Myocyte (in vitro differentiated cells): ENCODE measurements around the gene PCDHGA8. TPM values are rescaled to one million over a fixed set of nuclear protein-coding genes. Genes with fewer than 3 reads are reported as not detected.
"Not testable (repeated sequence)": the region's sequence is repeated elsewhere in the genome, so short reads cannot be mapped to it uniquely, and the experiment has no call there.

Experiments used
- DNase-seq: peaks from one replicate; pipeline ENCODE4 v3.0.0-alpha.2; 2012; ENCODE audit warnings: low read depth
- total RNA-seq: library from RNA; depleted of rRNA; stranded (reverse); fragments of >200 nt; gene quantifications from 2 replicates; pipeline ENCODE4 v1.2.3, GENCODE V29; 2014

PCDHGA8 gene
- total RNA-seq, 1 donor from 2014 or later: 2.2 TPM

DNA sequence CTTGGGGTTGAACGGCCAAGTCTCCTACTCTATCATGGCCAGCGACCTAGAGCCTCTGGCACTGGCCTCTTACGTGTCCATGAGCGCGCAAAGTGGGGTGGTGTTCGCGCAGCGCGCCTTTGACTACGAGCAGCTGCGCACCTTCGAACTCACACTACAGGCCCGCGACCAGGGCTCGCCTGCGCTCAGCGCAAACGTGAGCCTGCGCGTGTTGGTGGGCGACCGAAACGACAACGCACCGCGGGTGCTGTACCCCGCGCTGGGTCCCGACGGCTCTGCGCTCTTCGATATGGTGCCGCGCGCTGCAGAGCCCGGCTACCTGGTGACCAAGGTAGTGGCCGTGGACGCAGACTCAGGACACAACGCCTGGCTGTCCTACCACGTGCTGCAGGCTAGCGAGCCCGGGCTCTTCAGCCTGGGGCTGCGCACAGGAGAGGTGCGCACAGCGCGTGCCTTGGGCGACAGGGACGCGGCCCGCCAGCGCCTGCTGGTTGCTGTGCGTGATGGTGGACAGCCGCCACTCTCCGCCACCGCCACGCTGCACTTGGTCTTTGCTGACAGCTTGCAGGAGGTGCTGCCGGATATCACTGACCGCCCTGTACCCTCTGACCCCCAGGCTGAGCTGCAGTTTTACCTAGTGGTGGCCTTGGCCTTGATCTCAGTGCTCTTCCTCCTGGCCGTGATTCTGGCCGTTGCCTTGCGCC, 7.3 kb downstream of the PCDHGA8 start:
- DNase-seq: no peak

DNA sequence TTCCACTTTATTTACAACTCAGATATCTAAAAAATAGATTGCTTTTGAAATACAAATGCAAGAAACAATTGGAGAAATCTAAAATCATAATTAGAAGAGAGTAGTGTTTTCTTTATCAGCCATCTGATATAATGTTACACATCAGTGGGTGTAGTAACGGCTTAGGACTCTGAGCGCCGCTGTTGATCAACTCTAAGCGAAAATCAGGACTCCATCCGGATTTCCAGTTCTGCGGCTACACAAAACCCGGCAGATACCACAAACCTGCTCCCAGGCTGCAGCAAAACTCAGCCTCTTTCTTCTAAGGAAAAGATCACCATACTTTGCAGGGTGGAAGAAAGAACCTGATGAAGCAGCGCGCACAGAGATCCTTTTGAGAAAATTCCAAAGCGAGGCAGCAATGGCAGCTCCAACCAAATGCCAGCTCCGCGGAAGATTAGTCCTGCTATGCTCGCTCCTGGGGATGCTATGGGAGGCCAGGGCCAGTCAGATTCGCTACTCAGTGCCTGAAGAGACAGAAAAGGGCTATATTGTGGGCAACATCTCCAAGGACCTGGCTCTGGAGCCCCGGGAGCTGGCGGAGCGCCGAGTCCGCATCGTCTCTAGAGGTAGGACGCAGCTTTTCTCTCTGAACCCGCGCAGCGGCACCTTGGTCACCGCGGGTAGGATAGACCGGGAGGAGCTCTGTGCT, 10.3 kb downstream of the PCDHGA8 start, which contains the start of gene PCDHGA9:
Gene PCDHGA9 (plus strand): TSS at position 226 of the 691 bp plus-strand sequence. CDS start 175 bp downstream, at position 401.
- DNase-seq: no peak

DNA sequence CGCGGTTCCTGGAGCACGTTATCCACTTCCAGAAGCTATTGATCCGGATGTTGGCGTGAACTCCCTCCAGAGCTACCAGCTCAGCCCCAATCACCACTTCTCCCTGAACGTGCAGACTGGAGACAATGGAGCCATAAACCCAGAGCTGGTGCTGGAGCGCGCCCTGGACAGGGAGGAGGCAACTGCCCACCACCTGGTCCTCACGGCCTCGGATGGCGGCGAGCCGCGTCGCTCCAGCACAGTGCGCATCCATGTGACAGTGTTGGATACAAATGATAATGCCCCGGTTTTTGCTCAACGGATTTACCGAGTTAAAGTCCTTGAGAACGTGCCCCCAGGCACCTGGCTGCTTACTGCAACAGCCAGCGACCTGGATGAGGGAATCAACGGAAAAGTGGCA, 11.0 kb downstream of the PCDHGA8 start:
- no peak for DNase-seq

DNA sequence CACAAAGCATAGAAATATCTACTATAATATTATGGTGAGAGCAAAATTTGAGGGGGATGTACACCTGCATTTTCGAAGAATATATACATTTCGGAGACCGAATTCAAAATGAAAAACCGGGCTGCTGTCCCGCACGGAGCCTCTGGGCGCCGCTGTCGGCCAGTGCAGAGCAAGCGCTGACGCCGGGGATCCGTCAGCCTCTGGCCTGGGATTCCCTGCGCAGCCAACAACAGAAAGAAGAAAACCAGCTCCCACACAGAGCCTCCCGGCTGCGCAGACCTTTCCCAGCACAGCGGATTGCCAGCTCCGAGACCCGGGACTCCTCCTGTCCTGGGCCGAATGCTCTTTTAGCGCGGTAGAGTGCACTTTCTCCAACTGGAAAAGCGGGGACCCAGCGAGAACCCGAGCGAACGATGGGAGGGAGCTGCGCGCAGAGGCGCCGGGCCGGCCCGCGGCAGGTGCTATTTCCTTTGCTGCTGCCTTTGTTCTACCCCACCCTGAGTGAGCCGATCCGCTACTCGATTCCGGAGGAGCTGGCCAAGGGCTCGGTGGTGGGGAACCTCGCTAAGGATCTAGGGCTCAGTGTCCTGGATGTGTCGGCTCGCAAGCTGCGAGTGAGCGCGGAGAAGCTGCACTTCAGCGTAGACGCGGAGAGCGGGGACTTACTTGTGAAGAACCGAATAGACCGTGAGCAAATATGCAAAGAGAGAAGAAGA, 15.5 kb downstream of the PCDHGA8 start, which contains the start of gene PCDHGB6:
Gene PCDHGB6 (plus strand): TSS at position 232 of the 716 bp plus-strand sequence. CDS start 182 bp downstream, at position 414.
- DNase-seq: not testable (repeated sequence)

DNA sequence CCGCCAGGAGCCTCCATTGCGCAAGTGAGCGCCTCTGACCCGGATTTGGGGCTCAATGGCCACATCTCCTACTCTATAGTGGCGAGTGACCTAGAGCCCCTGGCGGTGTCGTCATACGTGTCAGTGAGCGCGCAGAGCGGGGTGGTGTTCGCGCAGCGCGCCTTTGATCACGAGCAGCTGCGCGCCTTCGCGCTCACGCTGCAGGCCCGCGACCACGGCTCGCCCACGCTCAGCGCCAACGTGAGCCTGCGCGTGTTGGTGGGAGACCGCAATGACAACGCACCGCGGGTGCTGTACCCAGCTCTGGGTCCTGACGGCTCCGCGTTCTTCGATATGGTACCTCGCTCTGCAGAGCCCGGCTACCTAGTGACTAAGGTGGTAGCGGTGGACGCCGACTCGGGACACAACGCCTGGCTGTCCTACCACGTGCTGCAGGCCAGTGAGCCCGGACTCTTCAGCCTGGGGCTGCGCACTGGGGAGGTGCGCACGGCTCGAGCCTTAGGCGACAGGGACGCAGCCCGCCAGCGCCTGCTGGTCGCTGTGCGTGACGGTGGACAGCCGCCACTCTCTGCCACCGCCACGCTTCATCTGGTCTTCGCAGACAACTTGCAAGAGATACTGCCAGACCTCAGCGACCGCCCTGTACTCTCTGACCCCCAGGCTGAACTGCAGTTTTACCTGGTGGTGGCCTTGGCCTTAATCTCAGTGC, 17.3 kb downstream of the PCDHGA8 start:
- no peak for DNase-seq

DNA sequence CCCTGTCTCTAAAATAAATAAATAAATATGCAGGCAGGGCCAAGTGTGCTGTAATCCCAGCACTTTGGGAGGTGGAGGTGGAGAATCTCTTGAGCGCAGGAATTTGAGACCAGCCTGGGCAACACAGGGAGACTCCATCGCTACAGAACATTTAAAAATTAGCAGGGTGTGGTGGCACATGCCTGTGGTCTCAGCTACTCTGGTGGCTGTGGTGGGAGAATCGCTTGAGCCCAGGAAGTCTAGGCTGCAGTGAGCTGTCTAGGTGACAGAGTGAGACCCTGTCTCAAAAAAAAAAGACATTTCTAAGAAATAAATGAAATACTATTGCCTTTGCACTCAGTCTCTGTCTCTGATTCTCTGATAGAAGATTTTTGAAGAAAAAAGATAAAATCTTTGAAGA, 19.1 kb downstream of the PCDHGA8 start:
- peak; percentile 37 for DNase-seq

DNA sequence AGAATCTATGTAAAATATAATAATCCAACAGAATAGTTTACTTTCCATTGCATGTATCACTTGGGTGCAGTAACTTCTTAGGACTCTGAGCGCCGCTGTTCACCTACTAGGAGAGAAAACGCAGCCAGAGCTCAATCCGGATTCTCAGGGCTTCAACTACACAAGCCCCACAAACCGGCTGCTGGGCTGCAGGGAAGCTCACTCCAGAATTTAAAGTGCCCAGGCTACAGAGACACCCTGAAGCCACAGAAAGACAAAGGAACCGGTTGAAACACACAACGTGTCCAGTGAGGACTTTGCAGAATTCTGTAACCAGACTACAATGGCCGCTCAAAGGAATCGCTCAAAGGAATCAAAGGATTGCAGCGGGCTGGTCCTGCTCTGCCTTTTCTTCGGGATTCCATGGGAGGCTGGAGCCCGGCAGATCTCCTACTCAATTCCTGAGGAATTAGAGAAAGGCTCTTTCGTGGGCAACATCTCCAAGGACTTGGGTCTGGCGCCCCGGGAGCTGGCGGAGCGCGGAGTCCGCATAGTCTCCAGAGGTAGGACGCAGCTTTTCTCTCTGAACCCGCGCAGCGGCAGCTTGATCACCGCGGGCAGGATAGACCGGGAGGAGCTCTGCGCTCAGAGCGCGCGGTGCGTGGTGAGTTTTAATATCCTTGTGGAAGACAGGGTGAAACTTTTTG, 20.6 kb downstream of the PCDHGA8 start, which contains the start of gene PCDHGA10:
Gene PCDHGA10 (plus strand): TSS at position 134 of the 686 bp plus-strand sequence. CDS start 189 bp downstream, at position 323.
- peak; percentile 83 for DNase-seq

DNA sequence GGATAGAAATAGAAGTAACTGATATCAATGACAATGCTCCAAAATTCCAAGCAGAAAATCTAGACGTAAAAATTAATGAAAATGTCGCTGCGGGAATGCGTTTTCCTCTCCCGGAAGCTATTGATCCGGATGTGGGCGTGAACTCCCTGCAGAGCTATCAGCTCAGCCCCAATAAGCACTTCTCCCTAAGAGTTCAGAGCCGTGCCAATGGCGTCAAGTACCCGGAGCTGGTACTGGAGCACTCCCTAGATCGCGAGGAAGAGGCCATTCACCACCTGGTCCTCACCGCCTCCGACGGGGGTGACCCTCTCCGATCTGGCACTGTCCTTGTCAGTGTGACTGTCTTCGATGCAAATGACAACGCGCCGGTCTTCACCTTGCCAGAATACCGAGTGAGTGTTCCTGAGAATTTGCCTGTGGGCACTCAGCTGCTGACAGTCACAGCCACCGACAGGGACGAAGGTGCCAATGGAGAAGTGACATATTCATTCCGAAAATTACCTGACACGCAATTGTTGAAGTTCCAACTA, 21.2 kb downstream of the PCDHGA8 start:
- peak; percentile 5 for DNase-seq

DNA sequence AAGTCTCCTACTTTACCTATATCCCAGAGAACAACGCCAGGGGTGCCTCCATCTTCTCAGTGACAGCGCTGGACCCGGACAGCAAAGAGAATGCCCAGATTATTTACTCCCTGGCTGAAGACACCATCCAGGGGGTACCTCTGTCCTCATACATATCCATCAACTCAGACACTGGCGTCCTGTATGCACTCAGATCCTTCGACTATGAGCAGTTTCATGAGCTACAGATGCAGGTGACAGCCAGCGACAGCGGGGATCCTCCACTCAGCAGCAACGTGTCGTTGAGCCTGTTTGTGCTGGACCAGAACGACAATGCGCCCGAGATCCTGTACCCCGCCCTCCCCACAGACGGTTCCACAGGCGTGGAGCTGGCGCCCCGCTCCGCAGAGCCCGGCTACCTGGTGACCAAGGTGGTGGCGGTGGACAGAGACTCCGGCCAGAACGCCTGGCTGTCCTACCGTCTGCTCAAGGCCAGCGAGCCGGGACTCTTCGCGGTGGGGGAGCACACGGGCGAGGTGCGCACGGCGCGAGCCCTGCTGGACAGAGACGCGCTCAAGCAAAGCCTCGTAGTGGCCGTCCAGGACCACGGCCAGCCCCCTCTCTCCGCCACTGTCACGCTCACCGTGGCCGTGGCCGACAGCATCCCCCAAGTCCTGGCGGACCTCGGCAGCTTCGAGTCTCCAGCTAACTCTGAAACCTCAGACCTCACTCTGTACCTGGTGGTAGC, 22.3 kb downstream of the PCDHGA8 start:
- DNase-seq: not testable (repeated sequence)

DNA sequence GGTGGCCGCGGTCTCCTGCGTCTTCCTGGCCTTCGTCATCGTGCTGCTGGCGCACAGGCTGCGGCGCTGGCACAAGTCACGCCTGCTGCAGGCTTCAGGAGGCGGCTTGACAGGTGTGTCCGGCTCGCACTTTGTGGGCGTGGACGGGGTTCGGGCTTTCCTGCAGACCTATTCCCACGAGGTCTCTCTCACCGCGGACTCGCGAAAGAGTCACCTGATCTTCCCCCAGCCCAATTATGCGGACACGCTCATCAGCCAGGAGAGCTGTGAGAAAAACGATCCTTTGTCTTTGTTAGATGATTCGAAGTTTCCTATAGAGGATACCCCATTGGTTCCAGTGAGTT, 22.8 kb downstream of the PCDHGA8 start:
- not testable (repeated sequence) for DNase-seq

DNA sequence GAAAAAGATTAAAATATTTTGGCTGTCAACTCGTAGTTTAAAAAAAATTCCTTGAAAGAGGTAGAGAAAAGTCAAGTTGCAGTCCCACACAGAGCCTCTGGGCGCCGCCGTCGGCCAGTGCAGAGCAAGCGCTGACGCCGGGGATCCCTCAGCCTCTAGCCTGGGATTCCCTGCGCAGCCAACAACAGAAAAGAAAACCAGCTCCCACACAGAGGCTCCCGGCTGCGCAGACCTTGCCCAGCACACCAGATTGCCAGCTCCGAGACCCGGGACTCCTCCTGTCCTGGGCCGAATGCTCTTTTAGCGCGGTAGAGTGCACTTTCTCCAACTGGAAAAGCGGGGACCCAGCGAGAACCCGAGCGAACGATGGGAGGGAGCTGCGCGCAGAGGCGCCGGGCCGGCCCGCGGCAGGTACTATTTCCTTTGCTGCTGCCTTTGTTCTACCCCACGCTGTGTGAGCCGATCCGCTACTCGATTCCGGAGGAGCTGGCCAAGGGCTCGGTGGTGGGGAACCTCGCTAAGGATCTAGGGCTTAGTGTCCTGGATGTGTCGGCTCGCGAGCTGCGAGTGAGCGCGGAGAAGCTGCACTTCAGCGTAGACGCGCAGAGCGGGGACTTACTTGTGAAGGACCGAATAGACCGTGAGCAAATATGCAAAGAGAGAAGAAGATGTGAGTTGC, 25.2 kb downstream of the PCDHGA8 start, which contains the start of gene PCDHGB7:
Gene PCDHGB7 (plus strand): TSS at position 184 of the 679 bp plus-strand sequence. CDS start 183 bp downstream, at position 367.
- DNase-seq: not testable (repeated sequence)

DNA sequence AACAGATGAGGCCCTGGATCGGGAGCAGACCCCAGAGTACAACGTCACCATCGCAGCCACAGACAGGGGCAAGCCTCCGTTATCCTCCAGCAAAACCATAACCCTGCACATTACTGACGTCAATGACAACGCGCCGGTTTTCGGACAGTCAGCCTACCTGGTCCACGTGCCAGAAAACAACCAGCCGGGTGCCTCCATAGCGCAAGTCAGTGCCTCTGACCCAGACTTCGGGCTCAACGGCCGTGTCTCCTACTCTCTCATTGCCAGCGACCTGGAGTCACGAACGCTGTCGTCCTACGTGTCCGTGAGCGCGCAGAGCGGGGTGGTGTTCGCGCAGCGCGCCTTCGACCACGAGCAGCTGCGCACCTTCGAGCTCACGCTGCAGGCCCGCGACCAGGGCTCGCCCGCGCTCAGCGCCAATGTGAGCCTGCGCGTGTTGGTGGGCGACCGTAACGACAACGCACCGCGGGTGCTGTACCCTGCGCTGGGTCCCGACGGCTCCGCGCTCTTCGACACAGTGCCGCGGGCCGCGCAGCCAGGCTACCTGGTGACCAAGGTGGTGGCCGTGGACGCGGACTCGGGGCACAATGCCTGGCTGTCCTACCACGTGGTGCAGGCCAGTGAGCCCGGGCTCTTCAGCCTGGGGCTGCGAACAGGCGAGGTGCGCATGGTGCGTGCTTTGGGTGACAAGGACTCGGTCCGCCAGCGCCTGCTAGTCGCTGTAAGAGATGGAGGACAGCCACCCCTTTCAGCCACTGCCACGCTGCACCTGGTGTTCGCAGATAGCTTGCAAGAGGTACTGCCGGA, 26.8 kb downstream of the PCDHGA8 start:
- DNase-seq: no peak

DNA sequence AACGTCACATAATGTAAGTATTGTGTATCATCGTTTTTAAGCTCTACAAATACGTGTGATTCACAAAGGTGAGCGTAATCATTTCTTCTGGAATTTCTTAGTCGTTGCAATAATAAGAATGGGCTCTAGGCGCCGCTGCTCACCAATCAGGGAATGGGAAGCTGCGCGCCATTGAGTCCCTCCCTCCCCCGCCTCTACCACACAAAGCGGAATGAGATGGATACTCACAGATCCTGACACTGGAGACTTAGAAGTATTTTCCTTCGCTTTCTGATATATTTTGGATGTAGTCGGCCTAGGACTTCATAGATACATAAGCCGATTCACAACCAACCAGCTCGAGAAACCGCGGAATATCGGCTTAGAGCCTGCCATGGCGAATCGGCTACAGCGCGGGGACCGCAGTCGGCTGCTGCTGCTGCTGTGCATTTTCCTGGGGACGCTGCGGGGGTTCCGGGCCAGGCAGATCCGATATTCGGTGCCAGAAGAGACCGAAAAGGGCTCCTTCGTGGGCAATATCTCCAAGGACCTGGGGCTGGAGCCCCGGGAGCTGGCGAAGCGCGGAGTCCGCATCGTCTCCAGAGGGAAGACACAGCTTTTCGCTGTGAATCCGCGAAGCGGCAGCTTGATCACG, 28.5 kb downstream of the PCDHGA8 start, which contains the start of gene PCDHGA11:
Gene PCDHGA11 (plus strand): TSS at position 197 of the 634 bp plus-strand sequence. CDS start 177 bp downstream, at position 374.
- DNase-seq: no peak

DNA sequence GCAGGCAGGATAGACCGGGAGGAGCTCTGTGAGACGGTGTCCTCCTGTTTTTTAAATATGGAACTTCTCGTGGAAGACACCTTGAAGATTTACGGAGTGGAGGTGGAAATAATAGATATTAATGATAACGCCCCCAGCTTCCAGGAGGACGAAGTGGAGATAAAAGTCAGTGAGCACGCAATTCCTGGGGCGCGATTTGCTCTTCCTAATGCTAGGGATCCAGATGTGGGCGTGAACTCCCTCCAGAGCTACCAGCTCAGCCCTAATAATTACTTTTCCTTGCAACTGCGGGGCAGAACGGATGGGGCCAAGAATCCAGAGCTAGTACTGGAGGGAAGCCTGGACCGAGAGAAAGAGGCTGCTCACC, 29.0 kb downstream of the PCDHGA8 start:
- no peak for DNase-seq

DNA sequence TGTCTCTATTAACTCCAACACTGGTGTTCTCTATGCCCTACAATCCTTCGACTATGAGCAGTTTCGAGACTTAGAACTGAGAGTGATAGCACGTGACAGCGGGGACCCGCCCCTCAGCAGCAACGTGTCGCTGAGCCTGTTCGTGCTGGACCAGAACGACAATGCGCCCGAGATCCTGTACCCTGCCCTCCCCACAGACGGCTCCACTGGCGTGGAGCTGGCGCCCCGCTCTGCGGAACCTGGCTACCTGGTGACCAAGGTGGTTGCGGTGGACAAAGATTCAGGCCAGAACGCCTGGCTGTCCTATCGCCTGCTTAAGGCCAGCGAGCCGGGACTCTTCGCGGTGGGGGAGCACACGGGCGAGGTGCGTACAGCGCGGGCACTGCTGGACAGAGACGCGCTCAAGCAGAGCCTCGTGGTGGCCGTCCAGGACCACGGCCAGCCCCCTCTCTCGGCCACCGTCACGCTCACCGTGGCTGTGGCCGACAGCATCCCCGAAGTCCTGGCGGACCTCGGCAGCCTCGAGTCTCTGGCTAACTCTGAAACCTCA, 30.4 kb downstream of the PCDHGA8 start:
- no peak for DNase-seq

DNA sequence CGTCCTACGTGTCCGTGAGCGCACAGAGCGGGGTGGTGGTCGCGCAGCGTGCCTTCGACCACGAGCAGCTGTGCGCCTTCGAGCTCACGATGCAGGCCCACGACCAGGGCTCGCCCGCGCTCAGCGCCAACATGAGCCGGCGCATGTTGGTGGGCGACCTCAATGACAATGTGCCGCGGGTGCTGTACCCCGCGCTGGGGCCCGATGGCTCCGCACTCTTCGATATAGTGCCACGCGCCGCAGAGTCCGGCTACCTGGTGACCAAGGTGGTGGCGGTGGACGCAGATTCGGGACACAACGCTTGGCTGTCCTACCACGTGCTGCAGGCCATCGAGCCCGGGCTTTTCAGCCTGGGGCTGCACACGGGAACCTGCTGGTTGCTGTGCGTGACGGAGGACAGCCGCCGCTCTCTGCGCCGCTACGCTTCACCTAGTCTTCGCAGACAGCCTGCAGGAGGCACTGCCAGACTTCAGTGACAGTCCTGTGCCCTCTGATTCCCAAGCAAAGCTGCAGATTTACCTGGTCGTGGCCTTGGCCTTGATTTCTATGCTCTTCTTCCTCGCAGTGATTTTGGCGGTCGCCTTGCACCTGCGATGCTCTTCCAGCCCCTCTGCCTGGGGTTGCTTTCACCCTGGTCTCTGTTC, 35.5 kb downstream of the PCDHGA8 start:
- no peak for DNase-seq
